Upper lobe of right lung (tissue), 1 donor: Measurements from ENCODE around the gene KRTAP5-10. TPM values are rescaled to one million over a fixed set of nuclear protein-coding genes. Genes with fewer than 3 reads are reported as not detected.
"Not testable (repeated sequence)": the region's sequence is repeated elsewhere in the genome, so short reads cannot be mapped to it uniquely, and the experiment has no call there.

Experiments used
- ATAC-seq: fragments of 200-7000 bp; cut with Tn5 transposase; one replicate; pipeline ENCODE4 v1.9.1; 2020; ENCODE audit warnings: mild to moderate bottlenecking, moderate library complexity
- DNase-seq: peaks from one replicate; pipeline ENCODE4 v3.0.0-alpha.2; 2020
- H3K27ac ChIP-seq: fragments of 200-600 bp; one replicate; pipeline ENCODE4 v1.8.0; 2022
- H3K27me3 ChIP-seq: fragments of 200-600 bp; one replicate; pipeline ENCODE4 v1.8.0; 2022; ENCODE audit warnings: mild to moderate bottlenecking
- H3K36me3 ChIP-seq: fragments of 200-600 bp; one replicate; pipeline ENCODE4 v1.8.0; 2022
- H3K4me1 ChIP-seq: fragments of 200-600 bp; one replicate; pipeline ENCODE4 v1.8.0; 2022
- H3K4me3 ChIP-seq: fragments of 200-600 bp; one replicate; pipeline ENCODE4 v1.8.0; 2022; ENCODE audit warnings: mild to moderate bottlenecking
- H3K9me3 ChIP-seq: fragments of 200-600 bp; one replicate; pipeline ENCODE4 v1.8.0; 2022
- intact Hi-C: fragments of 100-400 bp; cut with DNase I; formaldehyde crosslinking; loops from one replicate; pipeline ENCODE4 v1.11.0; 2022
- total RNA-seq: library from RNA; stranded (reverse); fragmentation: NEBNext Ultra II Directional; extraction: Animal tissue kit (Norgen Biotek cat#: 25700); gene quantifications from one replicate; pipeline ENCODE4 v1.2.1, GENCODE V29; 2021
- TF ChIP-seq, protein P1 (sequence below): fragments of 200-600 bp; IDR thresholded peaks from one replicate; pipeline ENCODE4 v1.8.0; 2022; ENCODE audit warnings: antibody characterized with exemption
- donor health status: DM: no; HTN: yes; CAD: no; lungs with severe emphysema.

Gene KRTAP5-10
- total RNA-seq, 1 donor from 2014 or later = not detected

DNA sequence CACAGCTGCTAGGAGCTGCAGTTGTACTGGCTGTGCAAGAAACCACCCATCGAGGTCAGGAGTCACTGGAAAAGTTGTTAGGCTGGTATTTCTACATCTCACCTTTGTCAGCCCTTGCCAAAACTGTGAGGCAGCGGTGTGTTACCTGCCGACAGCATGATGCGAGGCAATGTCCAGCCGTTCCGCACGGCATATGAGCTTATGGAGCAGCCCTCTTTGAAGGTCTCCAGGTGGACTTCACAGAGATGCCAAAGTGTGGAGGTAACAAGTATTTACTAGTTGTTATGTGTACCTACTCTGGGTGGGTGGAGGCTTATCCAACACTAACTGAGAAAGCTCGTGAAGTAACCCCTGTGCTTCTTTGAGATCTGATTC is 24.2 kb downstream of the KRTAP5-10 start:
- H3K27ac ChIP-seq, H3K4me1 ChIP-seq, H3K4me3 ChIP-seq, H3K36me3 ChIP-seq, H3K27me3 ChIP-seq, DNase-seq, ATAC-seq, H3K9me3 ChIP-seq, intact Hi-C loops: not testable (repeated sequence)

- H3K9me3 ChIP-seq, H3K27ac ChIP-seq, H3K4me3 ChIP-seq, H3K4me1 ChIP-seq, intact Hi-C loops, H3K36me3 ChIP-seq, ATAC-seq: not testable (repeated sequence)
- peak; percentile 27 for DNase-seq
- peaks cover 23% of the 10 kb centered on the region for H3K27me3 ChIP-seq
These were observed 37.9 kb downstream of the KRTAP5-10 start for GRCh38 chr11:71603221-71603620.

- TF ChIP-seq, protein P1, sequence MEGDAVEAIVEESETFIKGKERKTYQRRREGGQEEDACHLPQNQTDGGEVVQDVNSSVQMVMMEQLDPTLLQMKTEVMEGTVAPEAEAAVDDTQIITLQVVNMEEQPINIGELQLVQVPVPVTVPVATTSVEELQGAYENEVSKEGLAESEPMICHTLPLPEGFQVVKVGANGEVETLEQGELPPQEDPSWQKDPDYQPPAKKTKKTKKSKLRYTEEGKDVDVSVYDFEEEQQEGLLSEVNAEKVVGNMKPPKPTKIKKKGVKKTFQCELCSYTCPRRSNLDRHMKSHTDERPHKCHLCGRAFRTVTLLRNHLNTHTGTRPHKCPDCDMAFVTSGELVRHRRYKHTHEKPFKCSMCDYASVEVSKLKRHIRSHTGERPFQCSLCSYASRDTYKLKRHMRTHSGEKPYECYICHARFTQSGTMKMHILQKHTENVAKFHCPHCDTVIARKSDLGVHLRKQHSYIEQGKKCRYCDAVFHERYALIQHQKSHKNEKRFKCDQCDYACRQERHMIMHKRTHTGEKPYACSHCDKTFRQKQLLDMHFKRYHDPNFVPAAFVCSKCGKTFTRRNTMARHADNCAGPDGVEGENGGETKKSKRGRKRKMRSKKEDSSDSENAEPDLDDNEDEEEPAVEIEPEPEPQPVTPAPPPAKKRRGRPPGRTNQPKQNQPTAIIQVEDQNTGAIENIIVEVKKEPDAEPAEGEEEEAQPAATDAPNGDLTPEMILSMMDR = peak; percentile 41
- ATAC-seq, H3K36me3 ChIP-seq, H3K9me3 ChIP-seq, H3K4me1 ChIP-seq, H3K4me3 ChIP-seq, H3K27ac ChIP-seq, intact Hi-C loops: not testable (repeated sequence)
- peak; percentile 65 for DNase-seq
- H3K27me3 ChIP-seq = peaks cover 23% of the 10 kb centered on the region
These were observed 39.6 kb downstream of the KRTAP5-10 start for GRCh38 chr11:71604798-71605488.

DNA sequence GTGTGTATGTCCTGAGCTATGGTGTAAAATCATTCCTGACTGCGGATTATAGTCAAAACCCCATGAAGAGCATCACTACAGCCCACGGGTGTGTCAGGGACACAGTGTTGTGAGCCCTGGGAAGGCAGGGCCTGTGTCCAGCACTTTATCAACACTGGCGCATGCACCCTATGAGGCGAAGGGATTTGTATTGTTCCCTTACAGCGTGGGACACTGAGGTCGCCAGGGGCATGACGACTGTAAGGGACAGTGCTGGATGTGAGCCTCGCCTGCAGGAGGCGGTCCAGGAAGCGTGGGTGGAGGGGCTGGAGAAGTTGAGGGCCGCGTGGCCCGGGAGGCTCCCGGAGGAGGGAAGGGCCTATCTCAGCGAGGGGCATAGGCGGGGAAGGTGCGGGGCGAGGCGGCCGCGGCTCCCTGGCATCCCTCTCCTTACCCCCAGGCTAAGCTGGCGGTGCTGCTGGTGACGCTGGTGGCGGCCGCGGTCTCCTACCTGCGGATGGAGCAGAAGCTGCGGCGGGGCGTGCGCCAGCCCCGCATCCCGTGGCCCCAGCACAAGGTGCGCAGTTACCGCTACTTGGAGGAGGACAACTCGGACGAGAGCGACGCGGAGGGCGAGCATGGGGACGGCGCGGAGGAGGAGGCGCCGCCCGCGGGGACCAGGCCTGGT is 41.6 kb downstream of the KRTAP5-10 start:
- intact Hi-C loops, H3K9me3 ChIP-seq, H3K4me3 ChIP-seq, ATAC-seq, H3K27ac ChIP-seq, H3K4me1 ChIP-seq, DNase-seq, H3K36me3 ChIP-seq: not testable (repeated sequence)
- H3K27me3 ChIP-seq = peaks cover 13% of the 10 kb centered on the region

- H3K27ac ChIP-seq, DNase-seq, H3K4me3 ChIP-seq, intact Hi-C loops, ATAC-seq, H3K4me1 ChIP-seq, H3K36me3 ChIP-seq, H3K9me3 ChIP-seq: not testable (repeated sequence)
- peaks cover 13% of the 10 kb centered on the region for H3K27me3 ChIP-seq
These were observed 42.3 kb downstream of the KRTAP5-10 start for GRCh38 chr11:71607520-71608216.

DNA sequence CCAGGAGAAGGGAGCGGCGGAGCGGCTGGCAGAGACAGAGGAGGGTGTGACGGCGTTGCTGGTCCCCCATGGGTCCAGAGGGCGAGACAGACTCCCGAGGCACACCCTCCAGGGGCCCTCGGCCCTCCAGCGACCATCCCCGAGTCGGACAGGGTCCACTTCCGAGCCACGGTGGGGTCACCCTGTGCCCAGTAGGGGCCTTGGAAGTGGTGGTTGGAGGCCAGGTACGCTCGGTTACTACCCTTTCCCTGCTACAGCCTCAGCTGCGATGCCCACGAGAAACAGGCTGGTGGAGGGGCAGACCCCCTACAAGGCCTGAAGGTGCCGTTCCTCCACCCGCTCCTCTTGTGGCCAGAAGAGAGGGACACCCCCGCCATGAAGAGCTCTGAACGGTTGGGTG is 42.9 kb downstream of the KRTAP5-10 start:
- H3K4me3 ChIP-seq, intact Hi-C loops, H3K27ac ChIP-seq, ATAC-seq, H3K4me1 ChIP-seq, H3K9me3 ChIP-seq, H3K36me3 ChIP-seq, DNase-seq: not testable (repeated sequence)
- H3K27me3 ChIP-seq = peaks cover 13% of the 10 kb centered on the region

GRCh38 chr11:71611218-71611910 is 46.0 kb downstream of the KRTAP5-10 start:
- H3K4me1 ChIP-seq, H3K36me3 ChIP-seq, intact Hi-C loops, H3K4me3 ChIP-seq, ATAC-seq, H3K9me3 ChIP-seq, H3K27ac ChIP-seq, DNase-seq: not testable (repeated sequence)
- peaks cover 13% of the 10 kb centered on the region for H3K27me3 ChIP-seq

DNA sequence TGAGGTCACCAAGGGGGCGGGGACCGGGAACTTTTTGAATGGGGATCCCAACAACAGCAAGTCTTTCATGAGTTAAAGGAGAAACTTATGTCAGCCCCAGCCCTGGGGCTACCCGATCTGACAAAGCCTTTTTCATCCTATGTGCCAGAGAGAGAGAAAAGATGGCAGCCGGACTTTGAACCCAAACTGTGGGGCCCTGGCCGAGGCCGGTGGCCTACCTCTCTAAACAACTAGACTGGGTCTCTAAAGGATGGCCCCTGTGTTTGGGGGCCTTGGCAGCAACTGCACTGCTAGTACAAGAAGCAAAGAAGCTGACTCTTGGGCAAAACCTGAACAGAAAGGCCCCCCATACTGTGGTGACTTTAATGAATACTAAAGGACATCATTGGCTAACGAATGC is 48.6 kb downstream of the KRTAP5-10 start:
- H3K36me3 ChIP-seq, intact Hi-C loops, ATAC-seq, H3K9me3 ChIP-seq, H3K4me3 ChIP-seq, H3K4me1 ChIP-seq, H3K27me3 ChIP-seq, DNase-seq, H3K27ac ChIP-seq: not testable (repeated sequence)

- H3K27me3 ChIP-seq, H3K27ac ChIP-seq, intact Hi-C loops, DNase-seq, H3K36me3 ChIP-seq, H3K4me3 ChIP-seq, H3K4me1 ChIP-seq, H3K9me3 ChIP-seq, ATAC-seq: not testable (repeated sequence)
These were observed 49.1 kb downstream of the KRTAP5-10 start for GRCh38 chr11:71614366-71614917.

GRCh38 chr11:71615003-71615402 is 49.6 kb downstream of the KRTAP5-10 start:
- DNase-seq, H3K9me3 ChIP-seq, intact Hi-C loops, H3K4me1 ChIP-seq, H3K27ac ChIP-seq, ATAC-seq, H3K27me3 ChIP-seq, H3K4me3 ChIP-seq, H3K36me3 ChIP-seq: not testable (repeated sequence)
